Endometrial microvascular endothelial cells (primary cell): ENCODE measurements around the gene TTC21B. TPM values are rescaled to one million over a fixed set of nuclear protein-coding genes. Genes with fewer than 3 reads are reported as not detected.
"Not testable (repeated sequence)": the region's sequence is repeated elsewhere in the genome, so short reads cannot be mapped to it uniquely, and the experiment has no call there.

Experiments used
- in situ Hi-C: cut with HindIII; loops from 2 replicates; pipeline ENCODE4 v1.10.0; 2017; ENCODE audit warnings: low sequenced_read_pairs, low pct_unique_long_range_greater_than_20kb; ENCODE audit errors: inconsistent ontology term
- total RNA-seq: library from RNA; depleted of rRNA; stranded (reverse); fragments of >200 nt; gene quantifications from one replicate; pipeline ENCODE4 v1.2.3, GENCODE V29; 2015; ENCODE audit errors: inconsistent ontology term

Gene TTC21B
- total RNA-seq: 15.6 TPM

DNA sequence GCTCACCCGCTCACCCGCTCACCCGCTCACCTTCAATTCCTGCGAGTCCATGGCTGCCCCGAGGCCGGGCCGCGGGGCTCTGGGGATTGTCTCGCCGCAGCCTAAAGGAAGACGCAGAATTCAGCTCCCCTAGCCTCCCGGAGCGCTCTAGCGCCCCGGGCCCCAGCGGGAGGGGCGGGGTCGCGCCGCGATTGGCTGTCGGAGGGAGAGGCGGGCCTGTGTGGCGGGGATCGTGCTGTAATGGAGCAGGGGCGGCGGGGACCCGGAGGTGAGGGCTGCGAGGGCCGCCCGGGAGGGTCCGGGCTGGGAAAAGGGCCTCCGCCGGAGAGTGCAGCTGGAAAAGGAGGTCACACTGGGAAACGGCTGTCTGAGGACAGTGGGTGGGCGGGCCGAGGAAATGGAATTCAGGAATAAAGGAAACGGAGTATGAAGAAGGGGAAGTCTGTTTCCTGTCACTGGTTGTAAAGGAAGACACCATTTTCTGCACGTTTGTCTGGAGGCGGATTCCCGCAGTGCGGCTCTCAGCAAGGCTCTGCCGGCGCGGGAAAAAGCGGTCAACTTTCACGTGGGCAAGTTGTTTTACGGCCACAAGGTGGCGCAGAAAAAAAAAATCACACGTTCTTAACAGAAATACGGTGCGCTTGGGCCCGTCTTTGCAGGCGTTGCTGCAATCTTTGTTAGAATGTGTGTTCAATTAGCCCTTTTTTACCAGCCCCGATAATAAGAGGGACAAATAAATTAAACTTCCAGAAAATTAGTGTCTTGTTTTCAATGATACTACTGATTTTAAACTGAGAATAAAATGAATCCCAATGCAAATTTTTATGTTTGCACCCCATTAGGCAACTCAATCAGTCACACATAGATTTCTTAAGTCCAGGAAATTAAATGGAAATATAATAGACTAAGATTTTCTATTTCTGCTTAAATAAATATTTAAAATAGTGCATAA is at the start of gene TTC21B:
TTC21B (minus strand) TSS at position 122 of the 952 bp plus-strand sequence; CDS start at position 51, 71 bp downstream.
- in situ Hi-C loops: no loop called here

DNA sequence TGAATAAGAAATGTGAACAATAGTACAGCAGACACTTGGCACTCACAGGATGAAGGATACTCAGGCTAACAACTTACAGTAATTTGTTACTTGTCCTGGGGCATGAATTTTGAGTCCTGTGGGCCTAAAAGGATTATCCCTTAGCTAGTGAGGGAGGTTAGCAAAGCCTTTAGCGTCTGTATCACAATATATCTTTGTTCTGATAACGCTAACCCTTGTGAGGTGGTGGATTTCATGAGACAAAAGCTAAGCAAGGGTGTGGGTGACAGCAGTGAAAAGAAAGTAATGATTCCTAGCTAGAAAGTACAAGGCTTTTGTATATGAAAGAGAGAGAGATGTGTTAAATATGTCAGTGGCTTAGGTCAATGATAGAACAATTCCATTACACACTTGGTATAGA is 46.8 kb upstream of the TTC21B start:
- in situ Hi-C loops: no loop called here

DNA sequence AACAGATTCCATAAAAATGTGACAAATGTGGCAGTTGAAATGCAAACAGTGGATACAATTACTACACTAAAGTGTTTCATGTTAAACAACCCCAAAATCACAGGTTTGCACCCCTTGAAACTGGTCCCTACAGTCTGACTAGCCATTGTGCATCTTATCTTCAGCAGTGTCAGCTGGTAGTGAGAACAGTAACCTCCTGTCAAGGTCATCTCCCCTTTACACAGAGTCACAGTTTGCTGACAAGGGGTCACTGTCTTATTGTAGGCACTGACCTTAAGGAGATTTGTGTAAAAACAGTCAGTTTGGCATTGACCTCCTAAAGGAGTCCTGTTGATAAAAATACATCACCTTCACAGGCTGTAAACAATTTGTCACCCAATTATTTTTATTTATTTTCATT is 37.3 kb upstream of the TTC21B start:
- in situ Hi-C loops: no loop called here

DNA sequence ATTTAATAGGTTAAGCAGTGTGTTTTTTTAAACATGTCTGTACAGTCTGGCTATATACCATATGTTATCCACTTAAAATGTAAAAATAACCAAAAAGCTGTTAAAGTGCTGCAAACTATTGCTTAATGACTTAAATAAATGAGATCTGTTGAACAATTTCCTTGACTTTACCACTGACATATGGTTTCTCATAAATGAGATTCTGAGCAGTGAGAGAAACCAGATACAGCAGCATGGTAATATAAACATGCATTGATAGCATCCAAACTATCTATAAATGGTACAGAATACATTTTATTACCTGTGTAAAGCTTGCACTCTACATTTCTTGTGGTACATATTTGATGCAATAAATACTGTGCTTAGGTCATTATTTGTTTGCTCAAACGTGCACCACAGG is 36.3 kb upstream of the TTC21B start:
- in situ Hi-C loops: no loop called here

DNA sequence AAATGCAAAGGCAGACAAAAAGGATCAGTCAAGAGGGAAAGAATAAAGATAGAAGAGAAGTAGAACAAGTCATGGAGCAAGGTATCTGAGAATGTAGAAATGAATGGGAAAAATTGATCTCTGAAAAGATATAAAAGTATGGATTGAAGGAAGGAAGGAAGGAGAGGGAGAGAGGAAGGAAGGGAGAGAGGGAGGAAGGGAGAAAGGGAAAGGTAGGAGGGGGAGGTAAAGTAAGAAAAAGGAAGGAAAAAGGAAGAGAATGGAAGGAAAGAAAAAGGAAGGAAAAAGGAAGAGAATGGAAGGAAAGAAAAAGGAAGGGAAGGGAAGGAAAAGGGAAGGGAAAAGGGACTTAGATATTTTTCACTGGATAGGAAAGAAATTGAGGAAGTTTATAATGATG is 31.5 kb upstream of the TTC21B start:
- in situ Hi-C loops: no loop called here

DNA sequence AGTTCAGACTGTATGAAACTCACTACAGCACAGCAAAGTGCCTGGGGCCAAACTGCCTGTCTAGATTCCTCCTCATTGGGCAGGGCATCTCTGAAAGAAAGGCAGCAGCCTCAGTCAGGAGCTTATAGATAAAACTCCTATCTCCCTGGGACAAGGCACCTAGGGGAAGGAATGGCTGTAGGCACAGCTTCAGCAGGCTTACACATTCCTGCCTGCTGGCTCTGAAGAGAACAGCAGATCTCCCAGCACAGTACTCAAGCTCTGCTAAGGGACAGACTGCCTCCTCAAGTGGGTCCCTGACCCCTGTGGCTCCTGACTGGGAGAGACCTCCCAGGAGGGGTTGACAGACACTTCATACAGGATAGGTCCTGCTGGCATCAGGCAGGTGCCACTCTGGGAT is 18.6 kb upstream of the TTC21B start:
- in situ Hi-C loops: not testable (repeated sequence)

DNA sequence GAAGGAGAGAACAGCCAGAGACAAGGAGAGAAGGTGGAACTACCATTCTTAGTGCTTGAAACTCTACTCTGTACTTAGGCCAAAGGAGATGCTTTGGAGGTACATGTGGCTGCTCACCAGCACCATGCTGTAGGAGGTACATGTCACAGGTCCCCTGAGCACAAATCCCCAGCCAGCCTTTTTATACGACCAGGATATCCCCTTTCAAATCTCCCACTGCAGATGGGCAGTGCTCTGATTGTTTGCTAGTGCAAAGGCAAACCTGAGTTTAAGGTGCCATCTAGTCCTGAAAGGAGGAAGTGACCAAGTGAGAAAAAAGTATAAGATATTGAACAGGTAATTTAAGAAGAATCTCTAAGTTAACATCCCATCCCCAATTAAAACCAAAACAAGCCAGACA is 17.1 kb upstream of the TTC21B start:
- in situ Hi-C loops: no loop called here

DNA sequence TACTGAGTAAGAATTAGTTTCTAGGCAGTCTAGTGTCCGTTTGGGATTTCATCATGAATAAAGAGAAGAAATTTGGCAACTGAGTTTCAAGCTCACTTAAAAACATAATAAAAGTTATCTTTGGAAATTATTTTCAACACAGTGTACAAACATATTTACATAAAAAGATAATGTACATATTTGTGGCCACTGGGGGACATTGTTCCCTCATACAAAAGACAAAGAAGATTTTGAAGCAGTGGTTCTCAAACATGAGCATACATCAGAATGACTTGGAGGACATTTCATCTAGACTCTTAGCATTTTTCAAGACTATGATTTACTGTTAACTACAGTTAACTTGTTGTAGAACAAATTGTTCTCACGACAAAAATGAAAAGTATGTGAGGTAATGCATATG is 15.7 kb upstream of the TTC21B start:
- in situ Hi-C loops: no loop called here

DNA sequence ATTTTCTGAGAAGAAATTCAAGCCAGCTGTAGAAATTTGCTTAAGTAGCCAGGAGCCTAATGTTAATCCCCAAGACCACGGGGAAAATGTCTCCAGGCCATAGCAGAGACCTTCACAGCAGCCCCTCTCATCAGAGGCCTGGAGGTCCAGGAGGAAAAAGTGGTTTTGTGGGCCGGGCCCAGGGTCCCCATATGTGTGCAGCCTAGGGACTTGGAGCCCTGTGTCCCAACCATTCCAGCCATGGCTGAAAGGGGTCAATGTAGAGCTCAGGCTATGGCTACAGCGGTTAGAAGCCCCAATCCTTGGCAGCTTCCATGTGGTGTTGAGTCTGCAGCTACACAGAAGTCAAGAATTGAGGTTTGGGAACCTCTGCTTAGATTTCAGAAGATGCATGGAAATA is 14.2 kb upstream of the TTC21B start:
- in situ Hi-C loops: no loop called here

DNA sequence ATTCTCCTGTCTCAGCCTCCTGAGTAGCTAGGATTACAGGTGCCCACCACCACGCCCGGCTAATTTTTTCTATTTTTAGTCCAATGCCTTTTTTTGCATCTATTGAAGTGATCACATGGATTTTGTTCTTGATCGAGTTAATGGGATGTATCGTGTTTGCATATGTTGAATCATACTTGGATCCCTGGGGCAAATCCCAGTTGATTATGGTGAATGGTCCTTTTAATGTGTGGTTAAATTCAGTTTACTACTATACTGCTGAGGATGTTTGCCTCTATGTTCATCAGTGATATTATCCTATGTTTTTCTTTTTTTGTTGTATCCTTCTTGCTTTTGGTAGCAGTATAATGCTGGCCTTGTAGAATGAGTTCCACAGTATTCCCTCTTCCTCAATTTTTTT is 8.2 kb upstream of the TTC21B start:
- in situ Hi-C loops: no loop called here

DNA sequence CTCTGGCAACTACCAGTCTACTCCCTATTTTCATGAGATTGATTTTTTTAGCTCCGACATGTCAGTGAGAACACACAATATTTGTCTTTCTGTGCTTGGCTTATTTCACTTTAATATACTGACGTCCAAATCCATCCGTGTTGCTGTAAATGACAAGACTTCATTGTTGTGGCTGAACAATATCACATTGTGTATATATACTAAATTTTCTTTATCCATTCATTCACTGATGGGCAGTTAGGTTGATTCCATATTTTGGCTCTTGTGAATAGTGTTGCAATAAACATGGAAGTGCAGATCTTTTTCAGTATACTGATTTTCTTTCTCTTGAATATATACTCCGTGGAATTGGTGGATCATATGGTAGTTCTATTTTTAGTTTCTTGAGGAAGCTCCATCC is 5.8 kb upstream of the TTC21B start:
- in situ Hi-C loops: no loop called here

DNA sequence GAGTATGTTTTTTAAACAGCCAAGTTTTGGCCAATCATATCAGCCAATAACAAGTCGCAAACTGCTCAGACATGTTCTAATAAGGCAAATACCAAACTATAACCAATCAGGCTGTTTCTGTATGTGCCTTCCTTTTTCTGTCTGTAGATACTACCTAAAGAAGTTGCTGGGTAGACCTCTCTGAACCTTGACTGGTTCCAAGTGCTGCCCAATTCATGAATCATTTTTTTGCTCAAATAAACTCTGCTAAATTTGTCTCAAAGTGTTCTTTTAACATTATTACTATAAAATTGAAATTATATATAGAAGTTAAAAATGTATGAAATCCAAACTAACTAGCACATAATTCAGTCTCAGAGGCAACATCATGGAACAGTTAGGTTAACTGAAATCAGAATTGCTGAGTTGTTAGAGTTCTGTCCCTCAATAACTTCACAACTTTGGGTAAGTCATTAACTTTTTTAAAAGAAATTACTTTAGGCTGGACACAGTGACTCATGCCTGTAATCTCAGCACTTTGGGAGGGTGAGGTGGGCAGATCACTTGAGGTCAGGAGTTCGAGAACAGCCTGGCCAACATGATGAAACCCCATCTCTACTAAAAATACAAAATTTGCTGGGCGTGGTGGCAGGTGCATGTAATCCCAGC is 4.9 kb upstream of the TTC21B start:
- in situ Hi-C loops: no loop called here

DNA sequence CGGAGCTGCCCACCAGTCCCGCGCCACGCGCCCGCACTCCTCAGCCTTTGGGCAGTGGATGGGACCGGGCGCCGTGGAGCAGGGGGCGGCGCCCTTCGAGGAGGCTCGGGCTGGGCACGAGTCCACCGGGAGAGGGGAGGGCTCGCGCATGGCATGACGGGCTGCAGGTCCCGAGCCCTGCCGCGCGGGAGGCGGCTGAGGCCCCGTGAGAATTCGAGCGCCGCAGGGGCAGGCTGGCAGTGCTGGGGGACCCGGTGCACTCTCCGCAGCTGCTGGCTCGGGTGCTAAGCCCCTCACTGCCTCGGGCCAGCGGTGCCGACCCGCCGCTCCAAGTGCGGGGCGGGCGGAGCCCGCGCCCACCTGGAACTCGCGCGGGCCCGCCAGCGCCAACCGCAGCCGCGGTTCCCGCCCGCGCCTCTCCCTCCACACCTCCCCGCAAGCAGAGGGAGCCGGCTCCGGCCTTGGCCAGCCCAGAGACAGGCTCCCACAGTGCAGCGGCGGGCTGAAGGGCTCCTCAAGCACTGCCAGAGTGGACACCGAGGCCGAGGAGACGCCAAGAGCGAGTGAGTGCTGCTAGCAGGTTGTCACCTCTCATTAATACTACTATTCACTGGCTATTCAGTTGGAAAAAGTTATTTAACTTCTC is 3.6 kb upstream of the TTC21B start:
- in situ Hi-C loops: no loop called here

DNA sequence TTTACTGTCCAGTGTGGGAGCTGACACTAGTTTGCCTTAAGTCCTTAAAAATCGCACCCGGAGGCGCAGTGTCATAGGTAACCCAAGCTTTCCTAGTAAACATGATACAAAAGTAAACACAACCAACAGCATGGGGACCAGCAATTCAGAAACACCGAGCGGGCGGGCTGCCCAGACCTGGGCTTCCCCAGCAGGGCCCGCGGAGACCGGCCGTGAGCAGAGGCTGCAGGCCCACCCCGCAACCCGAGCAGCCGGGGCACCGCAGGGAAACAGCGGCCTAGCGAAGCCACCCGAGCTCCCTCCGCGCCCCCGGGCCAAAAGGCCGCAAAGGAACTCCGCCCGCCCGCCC is 296 bp downstream of the TTC21B start:
- in situ Hi-C loops: no loop called here

DNA sequence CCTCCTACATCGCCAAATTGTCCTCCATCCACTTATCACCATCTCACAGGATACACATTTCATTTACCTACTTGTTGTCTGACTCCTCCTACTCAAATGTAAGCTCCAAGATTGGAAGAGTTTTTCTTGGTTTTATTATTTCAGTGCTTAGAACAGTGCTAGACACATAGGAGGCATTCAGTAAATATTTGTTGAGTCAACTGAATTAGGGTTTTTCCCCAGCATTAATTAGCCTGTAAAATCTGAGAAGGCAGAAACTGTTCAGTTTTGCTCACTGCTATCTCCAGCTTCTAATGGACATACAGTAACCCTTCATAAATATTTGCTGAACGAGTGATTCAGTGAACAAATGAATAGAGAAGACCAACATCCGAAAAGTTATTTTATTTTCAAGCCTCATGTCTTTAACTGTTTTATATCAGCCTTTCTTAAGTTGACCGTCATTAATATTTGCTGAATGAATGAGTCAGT is 800 bp downstream of the TTC21B start:
- in situ Hi-C loops: no loop called here

DNA sequence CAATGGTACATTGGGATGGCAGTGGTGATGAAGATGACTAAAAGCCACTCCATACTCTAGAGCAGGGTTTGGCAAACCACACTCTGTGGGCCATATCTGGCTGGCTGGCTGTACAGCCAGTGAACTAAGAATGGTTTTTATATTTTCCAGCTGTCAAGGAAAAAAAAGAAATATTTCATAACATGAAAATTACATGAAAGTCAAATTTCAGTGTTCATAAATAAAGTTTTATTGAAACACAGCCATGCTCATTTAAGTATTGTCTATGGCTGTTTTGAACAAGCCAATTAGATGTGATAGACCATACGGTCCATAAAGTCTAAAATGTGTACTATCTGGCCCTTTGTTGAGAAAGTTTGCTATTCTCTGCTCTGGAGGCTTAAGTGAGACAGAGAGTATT is 1.5 kb downstream of the TTC21B start:
- in situ Hi-C loops: no loop called here

DNA sequence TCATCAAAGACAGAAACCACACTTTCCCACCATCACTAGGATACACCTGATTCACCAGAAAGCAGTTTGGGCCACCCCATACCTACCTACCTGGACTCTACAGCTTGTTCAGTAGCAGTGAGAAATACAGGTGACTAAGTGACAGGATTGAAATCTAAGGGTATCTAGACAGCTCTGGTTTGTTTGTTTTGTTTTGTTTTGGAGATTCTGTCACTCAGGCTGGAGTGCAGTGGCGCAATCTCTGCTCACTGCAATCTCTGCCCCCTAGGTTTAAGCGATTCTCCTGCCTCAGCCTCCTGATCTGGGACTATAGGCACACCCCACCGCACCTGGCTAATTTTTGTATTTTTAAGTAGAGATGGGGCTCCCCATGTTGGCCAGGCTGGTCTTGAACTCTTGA is 3.1 kb downstream of the TTC21B start:
- in situ Hi-C loops: no loop called here

DNA sequence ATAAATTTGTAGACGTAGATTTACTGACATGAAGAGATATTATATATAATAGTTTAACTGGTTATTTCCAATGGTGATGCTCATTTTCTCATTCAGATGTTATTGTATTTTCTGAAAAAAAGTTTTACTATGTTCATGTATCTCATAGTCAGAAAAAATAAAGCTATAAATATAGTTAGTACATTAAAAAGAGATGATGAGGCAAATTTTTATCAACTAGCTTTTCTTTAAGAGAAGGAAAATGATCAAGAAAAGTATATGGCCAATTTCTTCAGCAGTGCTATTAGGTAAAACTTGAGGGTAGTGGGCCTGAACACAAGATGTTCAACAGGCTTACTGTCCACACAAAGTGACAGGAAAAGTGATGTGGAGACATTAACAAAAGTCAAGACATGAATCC is 11.7 kb downstream of the TTC21B start:
- in situ Hi-C loops: no loop called here

DNA sequence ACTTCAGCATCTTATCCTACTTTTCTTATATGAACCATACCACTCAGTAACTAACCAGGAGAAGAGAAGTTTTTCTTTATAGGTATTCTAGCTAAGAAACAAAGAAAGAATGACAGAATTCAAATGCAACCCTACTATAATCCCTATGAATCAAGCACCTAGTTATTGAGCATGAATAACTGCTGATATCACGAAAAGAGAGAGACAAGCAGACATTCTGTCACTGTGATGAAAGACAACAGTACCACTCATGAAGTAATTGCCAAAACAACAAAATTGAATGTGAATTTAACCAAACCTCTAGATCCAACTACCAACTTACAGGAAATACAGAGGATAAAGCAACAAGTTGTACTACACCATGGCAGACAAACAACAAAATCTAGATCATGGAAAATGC is 15.3 kb downstream of the TTC21B start:
- in situ Hi-C loops: no loop called here
